Endodermal cell (in vitro differentiated cells): ENCODE results near the gene RUNX1. TPM values are rescaled to one million over a fixed set of nuclear protein-coding genes. Genes with fewer than 3 reads are reported as not detected.

Experiments used
- DNase-seq: peaks from one replicate; pipeline ENCODE4 v3.0.0-alpha.2; 2017
- H3K27ac ChIP-seq: 2 replicates; pipeline ENCODE4 v1.5.1; 2013; ENCODE audit warnings: mild to moderate bottlenecking, low read depth, low read length, moderate library complexity
- H3K27me3 ChIP-seq: 2 replicates; pipeline ENCODE4 v1.6.1; 2013; ENCODE audit warnings: mild to moderate bottlenecking, low read length, moderate library complexity; ENCODE audit not compliant: insufficient read depth, control insufficient read depth, poor library complexity, severe bottlenecking
- H3K36me3 ChIP-seq: 2 replicates; pipeline ENCODE4 v1.7.0; 2013; ENCODE audit warnings: mild to moderate bottlenecking, low read length, moderate library complexity; ENCODE audit not compliant: control insufficient read depth, insufficient read depth
- H3K4me1 ChIP-seq: one replicate; pipeline ENCODE4 v1.7.0; 2013; ENCODE audit warnings: low read length; ENCODE audit not compliant: control insufficient read depth, insufficient read depth
- H3K4me3 ChIP-seq: 2 replicates; pipeline ENCODE4 v1.5.1; 2013; ENCODE audit warnings: mild to moderate bottlenecking, low read length, moderate library complexity
- H3K9ac ChIP-seq: 2 replicates; pipeline ENCODE4 v1.6.1; 2013; ENCODE audit warnings: mild to moderate bottlenecking, low read length, moderate library complexity; ENCODE audit not compliant: poor library complexity, severe bottlenecking; ENCODE audit errors: extremely low read depth
- H3K9me3 ChIP-seq: 2 replicates; pipeline ENCODE4 v1.6.1; 2013; ENCODE audit warnings: mild to moderate bottlenecking, low read length, moderate library complexity; ENCODE audit not compliant: control insufficient read depth
- H3K27ac Mint-ChIP-seq: 2 replicates; pipeline ENCODE4 v1.8.0; 2020; ENCODE audit warnings: mixed read lengths
- H3K27me3 Mint-ChIP-seq: 2 replicates; pipeline ENCODE4 v1.8.0; 2021; ENCODE audit warnings: mild to moderate bottlenecking, mixed read lengths; ENCODE audit not compliant: insufficient read depth
- H3K36me3 Mint-ChIP-seq: 2 replicates; pipeline ENCODE4 v1.8.0; 2020; ENCODE audit warnings: low read depth, mixed read lengths
- H3K4me1 Mint-ChIP-seq: 2 replicates; pipeline ENCODE4 v1.8.0; 2020; ENCODE audit warnings: mixed read lengths
- H3K4me3 Mint-ChIP-seq: 2 replicates; pipeline ENCODE4 v1.8.0; 2020; ENCODE audit warnings: mild to moderate bottlenecking, moderate library complexity, mixed read lengths
- H3K9me3 Mint-ChIP-seq: 2 replicates; pipeline ENCODE4 v1.8.0; 2020; ENCODE audit warnings: mild to moderate bottlenecking, mixed read lengths
- WGBS, 2 experiments: methylation state at CpG; one replicate each; pipeline versions ENCODE4 v1.1.5 to v1.1.7; 2013; ENCODE audit warnings: missing lambda C conversion rate in 2 of 2, mixed read lengths in 1 of 2; ENCODE audit not compliant: insufficient coverage in 1 of 2, insufficient read length in 1 of 2; 5-methylcytosine and 5-hydroxymethylcytosine counted together
- total RNA-seq, 2 donors: library from RNA; stranded (reverse); fragmentation: NEBNext Ultra II Directional in 1 of 2; extraction: Animal tissue kit (Norgen Biotek cat#: 25700) in 1 of 2; gene quantifications; 2 replicates in 1 of 2; 3 replicates in 1 of 2; pipeline ENCODE4 v1.2.1, GENCODE V29; 2021
- TF ChIP-seq, protein P1 (sequence below): fragments of 200-600 bp; sonication (generic); conservative IDR thresholded peaks from 2 replicates; pipeline ENCODE4 v1.5.0; 2021; ENCODE audit warnings: antibody characterized with exemption, mild to moderate bottlenecking

Gene RUNX1
- total RNA-seq, 2 donors from 2014 or later: 0.31 to 2.8 TPM

DNA sequence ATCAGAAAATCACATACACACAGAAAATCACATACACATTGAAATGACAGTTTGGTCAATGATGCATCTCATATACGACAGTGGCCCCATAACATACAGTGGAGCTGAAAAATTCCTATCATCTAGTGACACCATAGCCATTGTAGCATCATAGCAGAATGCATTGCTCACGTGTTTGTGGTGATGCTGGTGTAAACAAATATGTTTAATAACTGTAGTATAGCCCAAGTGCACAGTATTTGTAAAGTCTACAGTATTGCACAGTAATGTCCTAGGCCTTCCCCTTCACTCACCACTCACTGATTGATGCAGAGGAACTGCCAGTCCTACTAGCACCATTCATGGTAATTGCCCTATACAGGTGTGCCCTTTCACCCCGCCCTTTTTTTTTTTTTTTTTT is 30.1 kb upstream of the RUNX1 start:
- 83 to 100% methylated on average over 1 to 2 of the region's 3 CpGs for WGBS, 2 experiments

DNA sequence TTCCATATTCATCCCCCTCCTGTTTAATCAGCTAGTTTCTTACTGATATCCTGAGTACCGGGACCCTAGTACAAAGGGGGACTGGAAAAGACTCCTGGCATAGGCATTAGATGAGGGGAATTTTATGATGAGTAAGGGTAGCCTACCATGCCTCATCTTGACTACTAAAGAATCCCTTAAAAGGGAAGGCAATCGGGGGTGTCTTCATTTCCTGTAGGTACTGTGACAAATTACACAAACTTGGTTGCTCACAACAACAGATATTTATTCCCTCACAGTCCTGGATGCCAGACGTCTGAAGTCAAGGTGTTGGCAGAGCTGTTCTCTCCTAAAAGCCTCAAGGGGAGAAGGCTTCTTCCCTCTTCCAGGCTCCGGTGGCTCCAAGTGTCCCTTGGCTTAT is 28.9 kb upstream of the RUNX1 start:
- peaks cover 6% of the 10 kb centered on the region for H3K9me3 Mint-ChIP-seq
- H3K36me3 ChIP-seq: no peaks in the 10 kb centered on the region
- H3K27me3 ChIP-seq: no peaks in the 10 kb centered on the region
- TF ChIP-seq, protein P1, sequence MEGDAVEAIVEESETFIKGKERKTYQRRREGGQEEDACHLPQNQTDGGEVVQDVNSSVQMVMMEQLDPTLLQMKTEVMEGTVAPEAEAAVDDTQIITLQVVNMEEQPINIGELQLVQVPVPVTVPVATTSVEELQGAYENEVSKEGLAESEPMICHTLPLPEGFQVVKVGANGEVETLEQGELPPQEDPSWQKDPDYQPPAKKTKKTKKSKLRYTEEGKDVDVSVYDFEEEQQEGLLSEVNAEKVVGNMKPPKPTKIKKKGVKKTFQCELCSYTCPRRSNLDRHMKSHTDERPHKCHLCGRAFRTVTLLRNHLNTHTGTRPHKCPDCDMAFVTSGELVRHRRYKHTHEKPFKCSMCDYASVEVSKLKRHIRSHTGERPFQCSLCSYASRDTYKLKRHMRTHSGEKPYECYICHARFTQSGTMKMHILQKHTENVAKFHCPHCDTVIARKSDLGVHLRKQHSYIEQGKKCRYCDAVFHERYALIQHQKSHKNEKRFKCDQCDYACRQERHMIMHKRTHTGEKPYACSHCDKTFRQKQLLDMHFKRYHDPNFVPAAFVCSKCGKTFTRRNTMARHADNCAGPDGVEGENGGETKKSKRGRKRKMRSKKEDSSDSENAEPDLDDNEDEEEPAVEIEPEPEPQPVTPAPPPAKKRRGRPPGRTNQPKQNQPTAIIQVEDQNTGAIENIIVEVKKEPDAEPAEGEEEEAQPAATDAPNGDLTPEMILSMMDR: no peak
- H3K9ac ChIP-seq: no peak overlapping the region
- no peak for DNase-seq
- H3K4me1 ChIP-seq: no peaks in the 10 kb centered on the region
- no peak overlapping the region for H3K4me3 ChIP-seq
- no peaks in the 10 kb centered on the region for H3K27me3 Mint-ChIP-seq
- no peaks in the 10 kb centered on the region for H3K4me1 Mint-ChIP-seq
- H3K4me3 Mint-ChIP-seq: no peak overlapping the region
- H3K36me3 Mint-ChIP-seq: no peaks in the 10 kb centered on the region
- no peaks in the 10 kb centered on the region for H3K9me3 ChIP-seq
- no peak overlapping the region for H3K27ac ChIP-seq
- no peak overlapping the region for H3K27ac Mint-ChIP-seq
- WGBS, 2 experiments: 90 to 92% methylated on average over 1 to 4 of the region's 4 CpGs

More for the DNA sequence above, 30.1 kb upstream of the RUNX1 start:
- Histone ChIP-seq H3K4me3 (no peak overlapping the region), H3K9me3 (peaks cover 8% of the 10 kb centered on the region), H3K9ac (no peak overlapping the region), H3K27me3 (no peaks in the 10 kb centered on the region), H3K27ac (no peak overlapping the region), H3K36me3 (no peaks in the 10 kb centered on the region), H3K4me1 (no peaks in the 10 kb centered on the region)
- Mint-ChIP-seq H3K27ac (no peak overlapping the region), H3K27me3 (no peaks in the 10 kb centered on the region), H3K9me3 (peaks cover 12% of the 10 kb centered on the region), H3K36me3 (no peaks in the 10 kb centered on the region), H3K4me3 (no peak overlapping the region), H3K4me1 (no peaks in the 10 kb centered on the region)
- no peak for DNase-seq
- TF ChIP-seq, protein P1: no peak

DNA sequence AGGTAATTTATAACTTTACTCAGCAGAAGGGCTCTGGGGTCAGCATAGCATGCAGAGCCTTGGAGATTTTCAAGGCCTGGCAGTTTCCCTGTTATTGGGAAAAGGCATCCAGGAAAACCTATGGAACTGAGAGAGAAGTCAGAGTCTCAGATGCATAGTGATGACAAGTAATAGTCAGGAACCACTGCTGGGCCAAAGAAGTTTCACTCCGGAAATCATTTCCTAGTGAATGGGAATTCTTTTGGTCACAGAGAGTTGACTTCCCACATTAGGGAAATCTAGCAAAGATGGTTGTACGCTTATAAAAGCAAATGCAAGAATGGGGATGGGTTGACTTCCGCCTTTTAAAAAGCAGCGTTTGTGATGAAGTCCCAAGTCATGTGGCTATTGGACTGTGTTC is 28.4 kb upstream of the RUNX1 start:
- 89 to 91% methylated on average over 4 of the region's 4 CpGs for WGBS, 2 experiments
- no peaks in the 10 kb centered on the region for H3K4me1 Mint-ChIP-seq
- no peaks in the 10 kb centered on the region for H3K36me3 Mint-ChIP-seq
- Histone ChIP-seq H3K27ac (no peak overlapping the region), H3K36me3 (no peaks in the 10 kb centered on the region), H3K27me3 (no peaks in the 10 kb centered on the region), H3K4me3 (no peak overlapping the region), H3K9me3 (no peaks in the 10 kb centered on the region), H3K4me1 (no peaks in the 10 kb centered on the region), H3K9ac (no peak overlapping the region)
- no peak overlapping the region for H3K4me3 Mint-ChIP-seq
- TF ChIP-seq, protein P1: no peak
- no peak for DNase-seq
- no peak overlapping the region for H3K27ac Mint-ChIP-seq
- H3K9me3 Mint-ChIP-seq: peaks cover 4% of the 10 kb centered on the region
- H3K27me3 Mint-ChIP-seq: no peaks in the 10 kb centered on the region
